Measurements from ENCODE around the gene DCAF11.

- TF ChIP-seq CTCF (conservative IDR thresholded peaks at IDR 0.05), result no peak
- TF ChIP-seq EZH2 (IDR thresholded peaks at IDR 0.05; ENCODE audit: low read depth), result no peak
Observed at GRCh38 chr14:24071144-24071697, 43.4 kb upstream of the DCAF11 start, which contains the start of gene CPNE6.

Measured in PC-9 (cell line).